Activated CD8-positive, alpha-beta memory T cell treated with anti-CD3 and anti-CD28 coated beads, Interleukin-2, amount 10 ng/mL, durations not matched to agents 7 days and 5 days (primary cell): ENCODE measurements around the gene OASL. TPM values are rescaled to one million over a fixed set of nuclear protein-coding genes. Genes with fewer than 3 reads are reported as not detected.
A peak's percentile ranks its signal among the peaks of the same experiment; 100 is the strongest.
"Not testable (repeated sequence)": the region's sequence is repeated elsewhere in the genome, so short reads cannot be mapped to it uniquely, and the experiment has no call there.

Experiments used
- ATAC-seq: fragments of 150-1000 bp; cut with Tn5 transposase; one replicate; pipeline ENCODE4 v1.10.0; 2021; ENCODE audit warnings: moderate library complexity
- CTCF ChIA-PET: fragments of 350-600 bp; sonication (Branson Sonifier 250); formaldehyde crosslinking; loops from one replicate; lab custom pipeline; 2021; ENCODE audit warnings: antibody characterized with exemption; lab: Charles Lee
- DNase-seq: peaks from one replicate; pipeline ENCODE4 v3.0.0-alpha.2; 2020
- H3K27ac Mint-ChIP-seq: one replicate; pipeline ENCODE4 v1.8.0; 2021; ENCODE audit warnings: mild to moderate bottlenecking, mixed read lengths
- H3K27me3 Mint-ChIP-seq: one replicate; pipeline ENCODE4 v1.8.0; 2021; ENCODE audit warnings: mixed read lengths
- H3K36me3 Mint-ChIP-seq: one replicate; pipeline ENCODE4 v1.8.0; 2021; ENCODE audit warnings: mild to moderate bottlenecking, mixed read lengths
- H3K4me1 Mint-ChIP-seq: one replicate; pipeline ENCODE4 v1.8.0; 2021; ENCODE audit warnings: mixed read lengths
- H3K4me3 Mint-ChIP-seq: one replicate; pipeline ENCODE4 v1.8.0; 2021; ENCODE audit warnings: mild to moderate bottlenecking, moderate library complexity, mixed read lengths
- H3K9me3 Mint-ChIP-seq: one replicate; pipeline ENCODE4 v1.8.0; 2022; ENCODE audit warnings: low read depth, mixed read lengths
- total RNA-seq, 2 experiments: library from RNA; stranded (reverse); gene quantifications; one replicate each; pipeline ENCODE4 v1.2.3, GENCODE V29; 2021

The OASL gene
- total RNA-seq = 100 to 1,000 TPM in 1 of 2 experiments, 10 to 100 TPM in 1; 55.3 to 135 TPM

GRCh38 chr12:121038861-121039668, at the start of gene OASL:
Gene OASL (minus strand): TSS chr12:121039246. CDS start chr12:121038971, 275 bp downstream.
- H3K27me3 Mint-ChIP-seq = peaks cover 12% of the 10 kb centered on the region
- peak; percentile 80 for ATAC-seq
- H3K4me3 Mint-ChIP-seq = peak within 1 kb of the TSS; percentile 93
- peaks cover 51% of the 10 kb centered on the region for H3K36me3 Mint-ChIP-seq
- peaks cover 39% of the 10 kb centered on the region for H3K4me1 Mint-ChIP-seq
- CTCF ChIA-PET = interaction anchor here (0.7 to 7.8 kb wide), 3 partner anchors 9 to 185 kb away, joined by 3 to 73 read pairs (median 4); no protein-coding TSS in a partner anchor
- H3K9me3 Mint-ChIP-seq = peaks cover 1% of the 10 kb centered on the region
- DNase-seq = peak; percentile 87
- peak within 1 kb of the TSS; percentile 97 for H3K27ac Mint-ChIP-seq

DNA sequence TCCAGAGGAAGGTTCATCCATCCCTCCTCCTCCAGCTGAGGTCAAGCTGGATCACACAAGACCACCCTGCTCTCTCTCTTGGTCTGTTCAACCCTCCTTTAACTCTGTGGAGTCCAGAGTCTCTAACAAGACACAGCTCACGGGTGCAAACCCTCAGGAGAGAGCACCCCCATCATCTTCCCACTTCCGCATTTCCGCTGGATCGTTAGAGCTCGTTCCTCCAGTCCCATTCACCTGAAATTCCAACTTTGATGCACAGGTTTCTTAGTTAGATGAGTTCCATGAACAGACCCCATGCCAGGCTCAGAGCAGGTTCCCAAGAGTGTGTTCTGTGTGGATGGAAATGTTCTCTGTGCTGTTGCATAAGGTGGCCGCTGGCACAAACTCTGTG, 49.1 kb upstream of the OASL start:
- peaks cover under 1% of the 10 kb centered on the region for H3K27me3 Mint-ChIP-seq
- peaks cover 32% of the 10 kb centered on the region for H3K4me1 Mint-ChIP-seq
- H3K4me3 Mint-ChIP-seq = no peak overlapping the region
- no peaks in the 10 kb centered on the region for H3K9me3 Mint-ChIP-seq
- no peak overlapping the region for H3K27ac Mint-ChIP-seq
- no peak for DNase-seq
- CTCF ChIA-PET = no interaction called here
- peaks cover 2% of the 10 kb centered on the region for H3K36me3 Mint-ChIP-seq
- ATAC-seq = no peak

DNA sequence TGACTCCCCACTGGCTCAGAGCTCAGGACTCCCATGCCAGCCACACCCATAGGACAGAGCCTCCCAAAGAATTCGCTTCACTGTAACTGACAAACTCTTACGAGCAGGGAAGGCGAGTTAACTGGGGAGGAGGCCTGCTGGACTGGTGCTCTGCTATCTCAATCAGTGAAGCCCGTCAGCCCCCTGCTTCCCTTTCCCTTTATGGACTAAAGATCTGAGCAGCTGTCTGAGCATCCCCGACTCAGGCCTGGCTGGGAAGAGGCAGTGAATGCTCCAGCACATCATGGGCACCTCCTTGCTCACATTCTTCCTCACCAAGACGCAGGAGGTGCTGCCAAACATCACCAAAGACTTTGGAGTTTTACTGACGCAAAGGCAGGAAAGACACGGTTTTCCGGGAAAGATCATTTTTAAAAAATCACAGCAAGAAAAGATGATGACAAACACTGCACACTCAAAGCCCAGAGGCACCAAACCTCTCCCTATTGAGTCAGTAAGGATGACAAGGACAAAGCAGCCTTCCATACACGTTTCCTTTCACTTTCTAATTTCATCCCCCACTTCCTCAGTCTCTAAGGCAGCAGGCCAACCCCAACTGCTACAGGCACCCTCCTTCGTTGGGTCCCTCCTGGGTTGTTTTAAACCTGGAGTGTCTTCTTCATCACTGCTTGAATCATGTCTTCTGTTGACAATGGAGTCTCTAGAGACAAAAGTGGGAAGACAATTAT, 48.6 kb upstream of the OASL start:
- ATAC-seq = no peak
- CTCF ChIA-PET = no interaction called here
- Mint-ChIP-seq H3K9me3 (no peaks in the 10 kb centered on the region), H3K4me1 (peaks cover 27% of the 10 kb centered on the region), H3K36me3 (no peaks in the 10 kb centered on the region), H3K27ac (no peak overlapping the region), H3K27me3 (peaks cover 2% of the 10 kb centered on the region), H3K4me3 (no peak overlapping the region)
- no peak for DNase-seq

DNA sequence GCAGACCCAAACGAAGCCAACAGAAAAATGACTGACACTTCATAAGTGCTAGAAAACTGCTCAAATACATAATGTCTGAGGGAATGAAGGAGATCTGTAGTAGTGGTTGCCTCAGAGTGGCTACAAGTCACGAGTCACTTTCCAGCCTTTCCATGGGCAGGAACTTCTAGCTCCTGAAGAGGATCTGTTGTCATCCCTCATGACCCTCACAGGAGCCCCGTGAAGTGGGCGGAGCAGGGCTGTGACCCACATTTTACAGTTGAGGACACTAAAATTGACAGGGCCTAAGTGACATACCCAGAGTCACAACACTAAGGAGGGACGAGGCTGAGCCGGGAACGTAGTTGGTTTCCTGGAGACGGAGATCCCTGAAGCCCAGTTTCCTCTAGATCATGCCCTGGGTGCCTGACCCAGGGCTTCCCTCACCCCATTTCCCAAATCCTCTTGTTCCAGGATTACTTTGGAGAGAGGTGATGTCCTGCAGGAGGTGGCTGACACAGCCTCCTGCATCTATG, 47.8 kb upstream of the OASL start:
- no peaks in the 10 kb centered on the region for H3K36me3 Mint-ChIP-seq
- no peaks in the 10 kb centered on the region for H3K9me3 Mint-ChIP-seq
- DNase-seq = no peak
- CTCF ChIA-PET = interaction anchor here (1.1 to 1.7 kb wide), 2 partner anchors 8 to 27 kb away, joined by 3 to 6 read pairs; no protein-coding TSS in a partner anchor
- H3K27ac Mint-ChIP-seq = no peak overlapping the region
- peaks cover 19% of the 10 kb centered on the region for H3K4me1 Mint-ChIP-seq
- H3K4me3 Mint-ChIP-seq = no peak overlapping the region
- no peak for ATAC-seq
- H3K27me3 Mint-ChIP-seq = peaks cover 7% of the 10 kb centered on the region

- no peaks in the 10 kb centered on the region for H3K36me3 Mint-ChIP-seq
- ATAC-seq (no peak), DNase-seq (no peak)
- H3K27me3 Mint-ChIP-seq = peaks cover 10% of the 10 kb centered on the region
- peaks cover 14% of the 10 kb centered on the region for H3K4me1 Mint-ChIP-seq
- no peak overlapping the region for H3K27ac Mint-ChIP-seq
- CTCF ChIA-PET = interaction anchor here (1.1 to 1.7 kb wide), 2 partner anchors 9 to 25 kb away, joined by 3 to 6 read pairs; no protein-coding TSS in a partner anchor
- H3K9me3 Mint-ChIP-seq = no peaks in the 10 kb centered on the region
- no peak overlapping the region for H3K4me3 Mint-ChIP-seq
Measured at GRCh38 chr12:121085506-121086353, 46.7 kb upstream of the OASL start.

GRCh38 chr12:121085069-121085468, 46.0 kb upstream of the OASL start:
- no peak for ATAC-seq

DNA sequence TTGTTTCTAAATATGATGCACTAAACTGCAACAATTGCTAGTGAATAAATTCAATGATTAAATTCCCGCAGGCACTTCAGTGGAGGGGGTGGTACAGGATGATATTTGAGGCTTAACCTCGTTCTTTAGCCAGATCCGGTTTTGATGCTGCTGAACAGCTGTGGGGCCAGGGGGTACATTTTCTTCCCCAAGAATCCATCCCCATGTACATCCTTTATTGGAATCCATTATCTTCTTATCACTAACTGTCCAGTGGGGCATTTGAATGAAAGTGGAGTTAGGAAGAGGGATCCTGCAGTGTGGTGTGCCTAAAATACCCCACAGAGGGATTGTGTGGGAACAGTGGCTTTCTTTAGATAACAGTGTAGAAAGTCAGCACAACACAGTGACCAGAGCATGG, 45.2 kb upstream of the OASL start:
- H3K4me1 Mint-ChIP-seq = peaks cover 14% of the 10 kb centered on the region
- H3K9me3 Mint-ChIP-seq = no peaks in the 10 kb centered on the region
- DNase-seq = no peak
- H3K27me3 Mint-ChIP-seq = peaks cover 13% of the 10 kb centered on the region
- no peak for ATAC-seq
- H3K4me3 Mint-ChIP-seq = no peak overlapping the region
- CTCF ChIA-PET = no interaction called here
- no peaks in the 10 kb centered on the region for H3K36me3 Mint-ChIP-seq
- H3K27ac Mint-ChIP-seq = no peak overlapping the region

More at GRCh38 chr12:121085069-121085468, 46.0 kb upstream of the OASL start:
- Mint-ChIP-seq H3K27ac (no peak overlapping the region), H3K36me3 (no peaks in the 10 kb centered on the region), H3K4me1 (peaks cover 14% of the 10 kb centered on the region), H3K9me3 (no peaks in the 10 kb centered on the region), H3K27me3 (peaks cover 12% of the 10 kb centered on the region), H3K4me3 (no peak overlapping the region)
- CTCF ChIA-PET = no interaction called here
- DNase-seq = no peak

DNA sequence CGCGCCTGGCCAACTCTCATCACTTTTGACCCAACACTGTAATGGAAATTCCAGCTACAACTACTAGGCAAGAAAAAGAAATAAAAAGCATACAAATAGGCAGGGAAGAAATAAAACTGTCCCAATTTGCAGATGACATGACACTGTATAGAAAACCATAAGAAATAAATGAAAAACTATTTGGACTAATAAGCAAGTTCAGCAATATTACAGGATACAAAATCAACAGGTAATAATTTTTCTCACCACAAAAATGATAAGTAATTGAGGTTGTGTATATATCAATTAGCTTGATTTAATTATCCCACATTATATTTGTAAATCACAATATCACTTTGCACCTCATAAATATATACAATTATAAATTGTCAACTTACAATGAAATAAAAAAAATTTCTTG, 41.9 kb upstream of the OASL start:
- H3K27ac Mint-ChIP-seq = no peak overlapping the region
- H3K9me3 Mint-ChIP-seq = no peaks in the 10 kb centered on the region
- peaks cover 13% of the 10 kb centered on the region for H3K27me3 Mint-ChIP-seq
- no peaks in the 10 kb centered on the region for H3K36me3 Mint-ChIP-seq
- CTCF ChIA-PET = interaction anchor here (1.2 kb wide), 1 partner anchor 12 kb away, joined by 3 read pairs; no protein-coding TSS in a partner anchor
- no peak for ATAC-seq
- H3K4me1 Mint-ChIP-seq = no peaks in the 10 kb centered on the region
- no peak for DNase-seq
- no peak overlapping the region for H3K4me3 Mint-ChIP-seq

DNA sequence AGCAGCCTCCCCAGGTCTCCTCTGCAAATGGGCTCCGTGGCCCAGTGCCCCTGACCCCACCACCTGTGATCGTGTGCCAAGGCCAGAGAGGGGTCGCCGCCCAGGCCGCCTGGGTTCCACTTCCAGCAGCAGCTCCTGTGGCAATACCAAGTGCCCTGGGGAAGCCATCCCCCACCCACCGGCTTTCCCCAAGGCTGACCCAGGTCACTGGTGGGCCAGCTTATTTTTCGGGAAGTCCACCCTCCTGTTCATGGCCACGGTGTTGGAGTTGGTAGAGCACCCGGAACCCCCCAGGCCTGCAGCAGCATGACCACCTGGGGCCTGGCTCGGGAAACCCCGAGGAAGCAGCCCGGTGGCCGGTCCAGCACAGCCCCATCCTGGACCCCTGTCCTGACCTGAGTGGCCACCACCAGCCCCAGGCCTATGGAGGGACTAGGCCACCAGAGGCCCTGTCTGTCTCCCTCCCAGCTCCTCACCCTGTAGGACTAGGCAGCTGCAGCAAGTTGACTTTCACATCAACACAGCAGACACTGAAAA, 40.8 kb upstream of the OASL start:
- Mint-ChIP-seq H3K4me3 (no peak overlapping the region), H3K27me3 (peaks cover 13% of the 10 kb centered on the region), H3K27ac (no peak overlapping the region), H3K36me3 (peaks cover under 1% of the 10 kb centered on the region), H3K4me1 (no peaks in the 10 kb centered on the region), H3K9me3 (peaks cover under 1% of the 10 kb centered on the region)
- no peak for ATAC-seq
- CTCF ChIA-PET = interaction anchor here (0.5 to 1.8 kb wide), 4 partner anchors 13 to 76 kb away, joined by 3 to 5 read pairs (median 3); no protein-coding TSS in a partner anchor
- no peak for DNase-seq

DNA sequence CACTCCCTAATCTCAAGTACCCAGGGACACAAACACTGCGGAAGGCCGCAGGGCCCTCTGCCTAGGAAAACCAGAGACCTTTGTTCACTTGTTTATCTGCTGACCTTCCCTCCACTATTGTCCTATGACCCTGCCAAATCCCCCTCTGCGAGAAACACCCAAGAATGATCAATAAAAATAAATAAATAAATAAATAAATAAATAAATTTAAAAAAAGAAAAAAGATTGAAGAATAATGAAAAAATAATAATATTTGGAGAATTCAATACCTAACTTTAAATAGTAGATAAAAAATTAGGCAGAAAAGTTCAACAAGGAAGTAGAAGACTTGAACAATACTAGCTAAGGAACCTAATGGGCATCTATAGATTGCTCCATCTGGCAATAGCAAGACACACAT, 38.4 kb upstream of the OASL start:
- not testable (repeated sequence) for H3K9me3 Mint-ChIP-seq, DNase-seq, H3K36me3 Mint-ChIP-seq, ATAC-seq, H3K4me1 Mint-ChIP-seq, H3K4me3 Mint-ChIP-seq, H3K27ac Mint-ChIP-seq
- CTCF ChIA-PET = interaction anchor here (0.8 to 0.9 kb wide), 2 partner anchors 16 to 366 kb away, joined by 3 read pairs; no protein-coding TSS in a partner anchor
- peaks cover 14% of the 10 kb centered on the region for H3K27me3 Mint-ChIP-seq

DNA sequence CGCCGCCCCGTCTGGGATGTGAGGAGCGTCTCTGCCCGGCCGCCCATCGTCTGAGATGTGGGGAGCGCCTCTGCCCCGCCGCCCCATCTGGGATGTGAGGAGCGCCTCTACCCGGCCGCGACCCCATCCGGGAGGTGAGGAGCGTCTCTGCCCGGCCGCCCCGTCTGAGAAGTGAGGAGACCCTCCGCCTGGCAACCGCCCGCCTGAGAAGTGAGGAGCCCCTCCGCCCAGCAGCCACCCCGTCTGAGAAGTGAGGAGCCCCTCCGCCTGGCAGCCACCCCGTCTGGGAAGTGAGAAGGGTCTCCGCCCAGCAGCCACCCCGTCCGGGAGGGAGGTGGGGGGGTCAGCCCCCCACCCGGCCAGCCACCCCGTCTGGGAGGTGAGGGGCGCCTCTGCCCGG, 36.9 kb upstream of the OASL start:
- H3K4me3 Mint-ChIP-seq, H3K9me3 Mint-ChIP-seq, H3K36me3 Mint-ChIP-seq, H3K4me1 Mint-ChIP-seq, H3K27ac Mint-ChIP-seq, DNase-seq, CTCF ChIA-PET, ATAC-seq: not testable (repeated sequence)
- peaks cover 12% of the 10 kb centered on the region for H3K27me3 Mint-ChIP-seq

GRCh38 chr12:121072147-121072546, 33.1 kb upstream of the OASL start:
- H3K4me3 Mint-ChIP-seq = no peak overlapping the region
- H3K4me1 Mint-ChIP-seq = no peaks in the 10 kb centered on the region
- ATAC-seq (no peak), DNase-seq (no peak)
- H3K9me3 Mint-ChIP-seq = peaks cover 8% of the 10 kb centered on the region
- H3K27ac Mint-ChIP-seq = no peak overlapping the region
- H3K27me3 Mint-ChIP-seq = peaks cover 10% of the 10 kb centered on the region
- CTCF ChIA-PET = interaction anchor here (1.9 kb wide), 1 partner anchor 37 kb away, joined by 5 read pairs; no protein-coding TSS in a partner anchor
- H3K36me3 Mint-ChIP-seq = peaks cover 2% of the 10 kb centered on the region
